Liver (tissue), 9 donors: ENCODE results near the gene ARHGEF19. TPM values are rescaled to one million over a fixed set of nuclear protein-coding genes. Genes with fewer than 3 reads are reported as not detected.
"Not testable (repeated sequence)": the region's sequence is repeated elsewhere in the genome, so short reads cannot be mapped to it uniquely, and the experiment has no call there.

Experiments used
- DNase-seq: peaks from one replicate; pipeline ENCODE4 v3.0.0-alpha.2; 2017; ENCODE audit warnings: low spot score
- H3K27ac ChIP-seq, 2 donors: one replicate each; pipeline ENCODE4 v1.7.0; 2013; ENCODE audit warnings: inconsistent platforms in 2 of 2, low read length in 2 of 2, control low read depth in 1 of 2, low read depth in 1 of 2, mild to moderate bottlenecking in 1 of 2
- H3K27me3 ChIP-seq, 4 donors: one replicate each; pipeline versions ENCODE4 v1.6.1 to v1.7.0; 2013; ENCODE audit warnings: low read length in 3 of 4, inconsistent platforms in 1 of 4, mild to moderate bottlenecking in 1 of 4, moderate library complexity in 1 of 4; ENCODE audit not compliant: control insufficient read depth in 4 of 4, insufficient read depth in 4 of 4
- H3K36me3 ChIP-seq, 4 donors: one replicate each; pipeline versions ENCODE4 v1.6.1 to v1.7.0; 2013; ENCODE audit warnings: low read length in 3 of 4, mild to moderate bottlenecking in 3 of 4, low read depth in 1 of 4, moderate library complexity in 1 of 4; ENCODE audit not compliant: control insufficient read depth in 4 of 4, insufficient read depth in 3 of 4
- H3K4me1 ChIP-seq, 4 donors: one replicate each; pipeline versions ENCODE4 v1.6.1 to v1.7.0; 2013; ENCODE audit warnings: low read length in 3 of 4, mild to moderate bottlenecking in 3 of 4, moderate library complexity in 1 of 4; ENCODE audit not compliant: control insufficient read depth in 4 of 4, insufficient read depth in 4 of 4
- H3K4me3 ChIP-seq, 3 donors: one replicate each; pipeline versions ENCODE4 v1.6.1 to v1.7.0; 2013; ENCODE audit warnings: low read length in 3 of 3, control low read depth in 1 of 3, low read depth in 1 of 3, mild to moderate bottlenecking in 1 of 3
- H3K9ac ChIP-seq, 2 donors: one replicate each; pipeline ENCODE4 v1.7.0; 2013; ENCODE audit warnings: low read length in 2 of 2, mild to moderate bottlenecking in 2 of 2, moderate library complexity in 2 of 2, control low read depth in 1 of 2, low read depth in 1 of 2
- H3K9me3 ChIP-seq, 4 donors: one replicate each; pipeline versions ENCODE4 v1.6.1 to v1.7.0; 2013; ENCODE audit warnings: low read length in 3 of 4; ENCODE audit not compliant: control insufficient read depth in 4 of 4
- ATF3 ChIP-seq: IDR thresholded peaks from 2 replicates; pipeline ENCODE4 v1.6.1; 2016; ENCODE audit warnings: antibody characterized with exemption
- CTCF ChIP-seq: fragments of 150-350 bp; IDR thresholded peaks from 2 replicates; pipeline ENCODE4 v1.5.1; 2017; ENCODE audit warnings: improper control_type of control experiment, low read depth, low read length; ENCODE audit not compliant: missing input control
- EGR1 ChIP-seq, 2 donors: IDR thresholded peaks; 2 replicates each; pipeline ENCODE4 v1.6.1; 2016 to 2018; ENCODE audit warnings: antibody characterized with exemption in 2 of 2, low read depth in 2 of 2
- FOXA1 ChIP-seq: IDR thresholded peaks from 2 replicates; pipeline ENCODE4 v1.6.1; 2016; ENCODE audit warnings: antibody characterized with exemption
- FOXA2 ChIP-seq: IDR thresholded peaks from 2 replicates; pipeline ENCODE4 v1.6.1; 2016; ENCODE audit warnings: antibody characterized with exemption
- HNF4A ChIP-seq, 2 donors: conservative IDR thresholded peaks; 2 replicates each; pipeline ENCODE4 v1.6.1; 2016; ENCODE audit warnings: antibody characterized with exemption in 2 of 2, mild to moderate bottlenecking in 2 of 2
- HNF4G ChIP-seq: IDR thresholded peaks from 2 replicates; pipeline ENCODE4 v1.6.1; 2016; ENCODE audit warnings: antibody characterized with exemption
- JUND ChIP-seq, 2 donors: IDR thresholded peaks; 2 replicates each; pipeline ENCODE4 v1.6.1; 2016; ENCODE audit warnings: antibody characterized with exemption in 2 of 2
- MAX ChIP-seq: IDR thresholded peaks from 2 replicates; pipeline ENCODE4 v1.6.1; 2016; ENCODE audit warnings: antibody characterized with exemption
- NR2F2 ChIP-seq: IDR thresholded peaks from 2 replicates; pipeline ENCODE4 v1.6.1; 2016; ENCODE audit warnings: antibody characterized with exemption
- RAD21 ChIP-seq, 2 donors: IDR thresholded peaks; 2 replicates each; pipeline ENCODE4 v1.6.1; 2016; ENCODE audit warnings: antibody characterized with exemption in 2 of 2, mild to moderate bottlenecking in 2 of 2
- REST ChIP-seq: IDR thresholded peaks from 2 replicates; pipeline ENCODE4 v1.6.1; 2016; ENCODE audit warnings: antibody characterized with exemption, mild to moderate bottlenecking
- RXRA ChIP-seq, 2 donors: IDR thresholded peaks; 2 replicates each; pipeline ENCODE4 v1.6.1; 2017 to 2018; ENCODE audit warnings: antibody characterized with exemption in 2 of 2, mild to moderate bottlenecking in 1 of 2
- SP1 ChIP-seq: IDR thresholded peaks from 2 replicates; pipeline ENCODE4 v1.6.1; 2018; ENCODE audit warnings: antibody characterized with exemption, mild to moderate bottlenecking
- TAF1 ChIP-seq: conservative IDR thresholded peaks from 2 replicates; pipeline ENCODE4 v1.6.1; 2016; ENCODE audit warnings: antibody characterized with exemption, mild to moderate bottlenecking
- YY1 ChIP-seq: IDR thresholded peaks from 2 replicates; pipeline ENCODE4 v1.6.1; 2016; ENCODE audit warnings: antibody characterized with exemption, mild to moderate bottlenecking
- WGBS: extraction: QIAGEN DNeasy Blood & Tissue Kit; methylation state at CpG from one replicate; pipeline ENCODE4 v1.1.7; 2013; 5-methylcytosine and 5-hydroxymethylcytosine counted together
- polyA plus RNA-seq, 2 donors: library from polyadenylated mRNA; stranded (reverse) in 1 of 2; unstranded in 1 of 2; fragments of 200-250 nt in 1 of 2; fragments of >200 nt in 1 of 2; fragmentation: Nextera tagmentation in 1 of 2; extraction: Ambion mirVana in 1 of 2; gene quantifications; one replicate each; pipeline versions ENCODE4 v1.2.1 to v1.2.3, GENCODE V29; 2013 to 2015
- total RNA-seq, 2 donors: library from RNA; depleted of rRNA; stranded (reverse); fragments of >200 nt; gene quantifications; one replicate each; pipeline ENCODE4 v1.2.3, GENCODE V29; 2014
- TF ChIP-seq, protein P1 (sequence below): IDR thresholded peaks from 2 replicates; pipeline ENCODE4 v1.6.1; 2016; ENCODE audit warnings: antibody characterized with exemption
- donor health status: healthy.
- donor health status: healthy.
- donor health status: healthy.
- donor health status: healthy.
- donor health status: healthy.

ARHGEF19 gene
- total and polyA plus RNA-seq, 4 donors = 0.79 to 3.2 (median 2.5) TPM

DNA sequence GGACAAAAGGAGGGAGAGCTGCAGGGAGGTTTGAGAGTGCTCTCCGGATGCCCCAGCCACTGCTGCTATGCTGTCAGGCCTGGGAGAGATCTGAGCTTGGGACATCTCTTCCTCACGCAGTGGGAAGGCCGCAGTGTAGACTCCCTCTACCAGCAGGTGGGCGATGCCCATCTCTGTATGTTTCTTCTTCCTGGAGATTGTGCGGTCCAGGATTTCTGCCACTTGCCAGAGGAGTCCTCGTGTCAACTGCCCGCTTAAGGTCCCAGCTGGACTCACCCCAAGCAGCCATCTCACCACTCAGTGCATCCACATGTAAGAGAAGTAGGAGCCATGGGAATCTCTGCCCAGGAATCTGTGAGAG is 13.7 kb upstream of the ARHGEF19 start:
- WGBS = 93% methylated on average over 7 of the region's 7 CpGs
- TF ChIP-seq TAF1 (no peak), RXRA (IDR thresholded peaks at IDR 0.05) (no peak), ATF3 (no peak), FOXA2 (no peak), YY1 (no peak), CTCF (no peak), MAX (no peak), FOXA1 (no peak), NR2F2 (no peak)
- TF ChIP-seq, protein P1, sequence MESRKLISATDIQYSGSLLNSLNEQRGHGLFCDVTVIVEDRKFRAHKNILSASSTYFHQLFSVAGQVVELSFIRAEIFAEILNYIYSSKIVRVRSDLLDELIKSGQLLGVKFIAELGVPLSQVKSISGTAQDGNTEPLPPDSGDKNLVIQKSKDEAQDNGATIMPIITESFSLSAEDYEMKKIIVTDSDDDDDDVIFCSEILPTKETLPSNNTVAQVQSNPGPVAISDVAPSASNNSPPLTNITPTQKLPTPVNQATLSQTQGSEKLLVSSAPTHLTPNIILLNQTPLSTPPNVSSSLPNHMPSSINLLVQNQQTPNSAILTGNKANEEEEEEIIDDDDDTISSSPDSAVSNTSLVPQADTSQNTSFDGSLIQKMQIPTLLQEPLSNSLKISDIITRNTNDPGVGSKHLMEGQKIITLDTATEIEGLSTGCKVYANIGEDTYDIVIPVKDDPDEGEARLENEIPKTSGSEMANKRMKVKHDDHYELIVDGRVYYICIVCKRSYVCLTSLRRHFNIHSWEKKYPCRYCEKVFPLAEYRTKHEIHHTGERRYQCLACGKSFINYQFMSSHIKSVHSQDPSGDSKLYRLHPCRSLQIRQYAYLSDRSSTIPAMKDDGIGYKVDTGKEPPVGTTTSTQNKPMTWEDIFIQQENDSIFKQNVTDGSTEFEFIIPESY = no peak
- no peaks in the 10 kb centered on the region for H3K27me3 ChIP-seq
- H3K27ac ChIP-seq = no peak overlapping the region
- DNase-seq = no peak
- peak overlapping the region in 2 of 3 donors; percentile 49 to 61 for H3K4me3 ChIP-seq
- H3K36me3 ChIP-seq = no peaks in the 10 kb centered on the region
- H3K9ac ChIP-seq = no peak overlapping the region
- peaks cover 1 to 12% (median 6%) of the 10 kb centered on the region in 4 donors for H3K4me1 ChIP-seq
- no peaks in the 10 kb centered on the region for H3K9me3 ChIP-seq

GRCh38 chr1:16224472-16224871 is 12.0 kb upstream of the ARHGEF19 start:
- no peak for DNase-seq
- peaks cover 1 to 15% (median 9%) of the 10 kb centered on the region in 4 donors for H3K4me1 ChIP-seq
- TF ChIP-seq HNF4A (conservative IDR thresholded peaks at IDR 0.05) = no peak
- no peak for TF ChIP-seq FOXA2
- TF ChIP-seq EGR1 (IDR thresholded peaks at IDR 0.05; ENCODE audit: low read depth in 2 of 2) = no peak
- no peak for TF ChIP-seq SP1
- no peak for TF ChIP-seq TAF1
- no peak for TF ChIP-seq JUND (IDR thresholded peaks at IDR 0.05)
- TF ChIP-seq, protein P1 = no peak
- no peak for TF ChIP-seq FOXA1
- TF ChIP-seq REST = no peak
- no peak for TF ChIP-seq YY1
- no peak for TF ChIP-seq HNF4G
- no peak for TF ChIP-seq NR2F2
- no peak for TF ChIP-seq RAD21 (IDR thresholded peaks at IDR 0.05)
- TF ChIP-seq MAX = no peak
- no peak overlapping the region for H3K27ac ChIP-seq
- no peaks in the 10 kb centered on the region for H3K27me3 ChIP-seq
- H3K36me3 ChIP-seq = no peaks in the 10 kb centered on the region
- no peak overlapping the region for H3K9ac ChIP-seq
- H3K4me3 ChIP-seq = no peak overlapping the region
- WGBS = 95% methylated on average over 3 of the region's 3 CpGs
- no peaks in the 10 kb centered on the region for H3K9me3 ChIP-seq

DNA sequence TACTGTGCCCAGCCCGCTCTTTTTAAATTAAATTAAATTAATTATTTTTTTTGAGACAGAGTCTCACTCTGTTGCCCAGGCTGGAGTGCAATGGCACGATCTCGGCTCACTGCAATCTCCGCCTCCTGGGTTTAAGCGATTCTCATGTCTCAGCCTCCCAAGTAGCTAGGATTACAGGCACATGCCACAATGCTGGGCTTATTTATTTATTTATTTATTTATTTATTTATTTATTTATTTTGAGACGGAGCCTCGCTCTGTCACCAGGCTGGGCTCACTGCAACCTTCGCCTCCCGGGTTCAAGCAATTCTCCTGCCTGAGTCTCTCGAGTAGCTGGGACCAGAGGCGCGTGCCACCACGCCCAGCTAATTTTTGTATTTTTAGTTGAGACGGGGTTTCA is 10.3 kb upstream of the ARHGEF19 start:
- H3K4me3 ChIP-seq, H3K9me3 ChIP-seq, H3K27ac ChIP-seq, H3K9ac ChIP-seq, H3K36me3 ChIP-seq, DNase-seq, H3K27me3 ChIP-seq: not testable (repeated sequence)
- 95% methylated on average over 14 of the region's 14 CpGs for WGBS
- H3K4me1 ChIP-seq = peaks cover 2 to 18% (median 9%) of the 10 kb centered on the region in 4 donors
